IPS-20b (cell line): ENCODE results near the gene IFITM5.

ENCODE experiments used
- H3K27ac ChIP-seq: one replicate; pipeline ENCODE4 v1.5.1; 2013; ENCODE audit warnings: low read length
- H3K27me3 ChIP-seq: 2 replicates; pipeline ENCODE4 v1.6.1; 2013; ENCODE audit warnings: mild to moderate bottlenecking, low read length, inconsistent platforms; ENCODE audit not compliant: insufficient read depth
- H3K36me3 ChIP-seq: 2 replicates; pipeline ENCODE4 v1.6.1; 2013; ENCODE audit warnings: low read depth, mild to moderate bottlenecking, inconsistent platforms, low read length, moderate library complexity; ENCODE audit not compliant: insufficient read depth
- H3K4me1 ChIP-seq: 2 replicates; pipeline ENCODE4 v1.6.1; 2013; ENCODE audit warnings: mild to moderate bottlenecking, control low read depth, inconsistent platforms, low read length, moderate library complexity; ENCODE audit not compliant: insufficient read depth
- H3K4me3 ChIP-seq: 2 replicates; pipeline ENCODE4 v1.5.1; 2013; ENCODE audit warnings: mild to moderate bottlenecking, low read length, inconsistent platforms
- H3K9ac ChIP-seq: 2 replicates; pipeline ENCODE4 v1.6.1; 2013; ENCODE audit warnings: low read depth, mild to moderate bottlenecking, inconsistent platforms, low read length, moderate library complexity
- H3K9me3 ChIP-seq: 2 replicates; pipeline ENCODE4 v1.6.1; 2013; ENCODE audit warnings: mild to moderate bottlenecking, low read depth, low read length, inconsistent platforms; ENCODE audit not compliant: insufficient read depth

Gene IFITM5

GRCh38 chr11:299081-299891, at the start of gene IFITM5:
TSS of gene IFITM5 (minus strand) at chr11:299526. CDS start at chr11:299490, 36 bp downstream.
- H3K4me3 ChIP-seq: no peak within 1 kb of the TSS
- peak within 1 kb of the TSS; percentile 42; the same call in 1 of the 2 replicates for H3K9ac ChIP-seq
- H3K9me3 ChIP-seq: no peaks in the 10 kb centered on the region
- H3K4me1 ChIP-seq: peaks cover 9% of the 10 kb centered on the region
- H3K27me3 ChIP-seq: no peaks in the 10 kb centered on the region
- H3K36me3 ChIP-seq: peaks cover 4% of the 10 kb centered on the region; the same call in 1 of the 2 replicates
- no peak within 1 kb of the TSS for H3K27ac ChIP-seq

- Histone ChIP-seq H3K9ac (no peak overlapping the region), H3K9me3 (no peaks in the 10 kb centered on the region), H3K4me1 (no peaks in the 10 kb centered on the region; the same call in 1 of the 2 replicates), H3K36me3 (no peaks in the 10 kb centered on the region), H3K4me3 (no peak overlapping the region), H3K27ac (no peak overlapping the region), H3K27me3 (0 out of 2 replicates have a peak, but pooled peaks cover 5% of the 10 kb centered on the region)
These were observed 47.2 kb upstream of the IFITM5 start for GRCh38 chr11:346529-346928.

GRCh38 chr11:344836-345578, 45.7 kb upstream of the IFITM5 start:
- no peak overlapping the region for H3K27ac ChIP-seq

GRCh38 chr11:342328-342727, 43.0 kb upstream of the IFITM5 start:
- Histone ChIP-seq H3K27ac (no peak overlapping the region), H3K9me3 (no peaks in the 10 kb centered on the region), H3K9ac (peak overlapping the region; percentile 45; the same call in 1 of the 2 replicates), H3K27me3 (no peaks in the 10 kb centered on the region), H3K4me3 (no peak overlapping the region), H3K36me3 (no peaks in the 10 kb centered on the region), H3K4me1 (peaks cover 14% of the 10 kb centered on the region; the same call in 1 of the 2 replicates)

More at GRCh38 chr11:344836-345578, 45.7 kb upstream of the IFITM5 start:
- Histone ChIP-seq H3K9ac (no peak overlapping the region), H3K4me1 (peaks cover 12% of the 10 kb centered on the region; the same call in 1 of the 2 replicates), H3K27me3 (no peaks in the 10 kb centered on the region), H3K4me3 (no peak overlapping the region), H3K9me3 (no peaks in the 10 kb centered on the region), H3K36me3 (no peaks in the 10 kb centered on the region)

GRCh38 chr11:340539-341512, 41.5 kb upstream of the IFITM5 start:
- Histone ChIP-seq H3K4me3 (peak overlapping the region; percentile 3; the same call in 1 of the 2 replicates), H3K9ac (peak overlapping the region; percentile 29; the same call in 1 of the 2 replicates), H3K27me3 (no peaks in the 10 kb centered on the region), H3K27ac (peak overlapping the region; percentile 19), H3K9me3 (no peaks in the 10 kb centered on the region), H3K36me3 (no peaks in the 10 kb centered on the region), H3K4me1 (peaks cover 26% of the 10 kb centered on the region)

- Histone ChIP-seq H3K4me1 (peaks cover 30% of the 10 kb centered on the region), H3K9me3 (no peaks in the 10 kb centered on the region), H3K9ac (peak overlapping the region; percentile 29; the same call in 1 of the 2 replicates), H3K4me3 (peak overlapping the region; percentile 3; the same call in 1 of the 2 replicates), H3K27me3 (no peaks in the 10 kb centered on the region), H3K36me3 (no peaks in the 10 kb centered on the region), H3K27ac (peak overlapping the region; percentile 19)
These were observed 40.6 kb upstream of the IFITM5 start for GRCh38 chr11:339963-340362.

- peaks cover 37% of the 10 kb centered on the region for H3K4me1 ChIP-seq
- no peak overlapping the region for H3K9ac ChIP-seq
- H3K9me3 ChIP-seq: peaks cover 5% of the 10 kb centered on the region
- H3K36me3 ChIP-seq: no peaks in the 10 kb centered on the region
- H3K4me3 ChIP-seq: no peak overlapping the region
- no peaks in the 10 kb centered on the region for H3K27me3 ChIP-seq
- no peak overlapping the region for H3K27ac ChIP-seq
These were observed 38.4 kb upstream of the IFITM5 start for GRCh38 chr11:337711-338110.

- H3K36me3 ChIP-seq: no peaks in the 10 kb centered on the region
- no peak overlapping the region for H3K27ac ChIP-seq
- no peaks in the 10 kb centered on the region for H3K27me3 ChIP-seq
- no peak overlapping the region for H3K4me3 ChIP-seq
- peaks cover 6% of the 10 kb centered on the region for H3K9me3 ChIP-seq
- peaks cover 37% of the 10 kb centered on the region for H3K4me1 ChIP-seq
- H3K9ac ChIP-seq: peak overlapping the region; percentile 54; the same call in 1 of the 2 replicates
These were observed 37.4 kb upstream of the IFITM5 start for GRCh38 chr11:336659-337198.

GRCh38 chr11:335779-336658, 36.7 kb upstream of the IFITM5 start:
- H3K9ac ChIP-seq: peak overlapping the region; percentile 54; the same call in 1 of the 2 replicates
- H3K27ac ChIP-seq: no peak overlapping the region
- peaks cover 6% of the 10 kb centered on the region for H3K9me3 ChIP-seq
- H3K27me3 ChIP-seq: no peaks in the 10 kb centered on the region
- peaks cover 35% of the 10 kb centered on the region for H3K4me1 ChIP-seq
- H3K36me3 ChIP-seq: no peaks in the 10 kb centered on the region
- no peak overlapping the region for H3K4me3 ChIP-seq
